PFSK-1 (cell line): ENCODE data around the gene CTAGE1.

Experiments used
- FOXP2 ChIP-seq: optimal IDR thresholded peaks from 2 replicates; pipeline ENCODE3; 2011; ENCODE audit warnings: borderline replicate concordance, control low read depth, inconsistent platforms; ENCODE audit not compliant: insufficient read depth; ENCODE audit errors: extremely low read length, extremely low read depth
- POLR2AphosphoS5 ChIP-seq: IDR thresholded peaks from 2 replicates; pipeline ENCODE4 v1.6.1; 2012; ENCODE audit warnings: low read depth, mild to moderate bottlenecking, control low read depth, low read length, moderate library complexity
- REST ChIP-seq, 2 experiments: IDR thresholded peaks; 2 replicates each; pipeline versions ENCODE4 v1.6.1 to v1.8.0; 2011 to 2012; ENCODE audit warnings: low read depth in 2 of 2, low read length in 2 of 2, control low read depth in 1 of 2, inconsistent platforms in 1 of 2, mild to moderate bottlenecking in 1 of 2, moderate library complexity in 1 of 2; ENCODE audit not compliant: insufficient read depth in 1 of 2
- SIN3A ChIP-seq: IDR thresholded peaks from 2 replicates; pipeline ENCODE4 v1.6.1; 2012; ENCODE audit warnings: mild to moderate bottlenecking, low read length, moderate library complexity, borderline replicate concordance; ENCODE audit not compliant: insufficient read depth
- TAF1 ChIP-seq: IDR thresholded peaks from 2 replicates; pipeline ENCODE4 v1.6.1; 2012; ENCODE audit warnings: low read length, control low read depth, borderline replicate concordance; ENCODE audit not compliant: insufficient read depth

CTAGE1 gene

DNA sequence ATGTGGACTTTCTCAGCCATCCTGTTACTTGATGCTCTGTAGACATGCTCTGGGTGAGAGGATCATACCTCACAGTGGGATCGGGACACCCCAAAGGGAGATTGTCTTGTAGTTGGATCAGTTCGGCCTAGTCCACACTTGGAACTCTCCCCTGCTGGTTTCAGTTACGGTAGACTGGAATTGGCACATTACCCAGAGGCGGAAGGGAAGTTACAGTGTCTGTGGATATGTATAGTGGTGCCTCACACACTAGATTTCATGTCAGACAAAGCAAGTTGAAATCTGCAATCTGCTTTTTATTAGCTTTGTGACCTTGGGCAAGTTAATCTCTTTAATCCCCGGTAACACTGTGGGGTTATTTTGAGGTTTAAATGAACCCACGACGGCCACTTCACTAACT lies 16.2 kb upstream of the CTAGE1 start:
- no peak for TF ChIP-seq FOXP2
- no peak for TF ChIP-seq SIN3A
- peak; percentile 47; the same call in 1 of the 2 replicates for TF ChIP-seq POLR2AphosphoS5
- TF ChIP-seq REST (IDR thresholded peaks at IDR 0.05; ENCODE audit: insufficient read depth in 1 of 2, low read depth in 2 of 2, low read length in 2 of 2), result no peak
- no peak for TF ChIP-seq TAF1

DNA sequence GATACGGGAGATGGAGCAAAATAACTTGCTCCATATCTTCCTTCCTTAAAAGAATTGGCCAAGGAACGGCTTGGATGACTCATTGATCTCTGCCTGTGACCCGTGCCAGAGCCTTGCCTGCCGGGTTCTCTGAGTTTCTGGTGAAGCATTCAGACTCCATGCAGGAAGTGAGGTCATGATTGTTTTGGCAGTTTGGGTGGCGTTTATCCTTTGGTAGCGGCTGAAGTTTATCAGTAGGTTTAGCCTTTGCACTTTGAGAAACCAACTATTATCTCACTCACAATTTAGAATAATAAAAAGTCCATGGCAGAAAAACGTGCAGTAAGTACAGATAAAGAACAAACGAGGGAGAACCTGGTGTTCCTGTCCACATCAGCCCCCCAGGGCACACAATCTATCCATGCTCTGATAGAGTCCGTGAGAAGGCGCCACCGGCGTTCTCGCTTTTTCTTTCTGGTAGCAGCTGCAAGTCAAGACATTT lies 15.0 kb upstream of the CTAGE1 start:
- peak in 1 of 2 experiments; percentile 39; a peak in 1 of 4 replicates for TF ChIP-seq REST (IDR thresholded peaks at IDR 0.05; ENCODE audit: insufficient read depth in 1 of 2, low read depth in 2 of 2, low read length in 2 of 2)
- TF ChIP-seq TAF1, result peak; percentile 32; the same call in 1 of the 2 replicates
- no peak for TF ChIP-seq SIN3A

- TF ChIP-seq FOXP2 (no peak), REST (IDR thresholded peaks at IDR 0.05; ENCODE audit: insufficient read depth in 1 of 2, low read depth in 2 of 2, low read length in 2 of 2) (no peak), TAF1 (no peak), POLR2AphosphoS5 (no peak), SIN3A (no peak)
These were observed 11.8 kb upstream of the CTAGE1 start for GRCh38 chr18:22429564-22429963.

GRCh38 chr18:22428672-22429071 lies 11.0 kb upstream of the CTAGE1 start:
- TF ChIP-seq FOXP2 (no peak), REST (IDR thresholded peaks at IDR 0.05; ENCODE audit: insufficient read depth in 1 of 2, low read depth in 2 of 2, low read length in 2 of 2) (no peak), POLR2AphosphoS5 (no peak)

- TF ChIP-seq FOXP2, result no peak
- TF ChIP-seq TAF1, result no peak
- no peak for TF ChIP-seq SIN3A
- no peak for TF ChIP-seq REST (IDR thresholded peaks at IDR 0.05; ENCODE audit: insufficient read depth in 1 of 2, low read depth in 2 of 2, low read length in 2 of 2)
- no peak for TF ChIP-seq POLR2AphosphoS5
These were observed 10.3 kb upstream of the CTAGE1 start for GRCh38 chr18:22427822-22428549.
